ENCODE measurements around the gene NTSR2.

Gene NTSR2, protein sequence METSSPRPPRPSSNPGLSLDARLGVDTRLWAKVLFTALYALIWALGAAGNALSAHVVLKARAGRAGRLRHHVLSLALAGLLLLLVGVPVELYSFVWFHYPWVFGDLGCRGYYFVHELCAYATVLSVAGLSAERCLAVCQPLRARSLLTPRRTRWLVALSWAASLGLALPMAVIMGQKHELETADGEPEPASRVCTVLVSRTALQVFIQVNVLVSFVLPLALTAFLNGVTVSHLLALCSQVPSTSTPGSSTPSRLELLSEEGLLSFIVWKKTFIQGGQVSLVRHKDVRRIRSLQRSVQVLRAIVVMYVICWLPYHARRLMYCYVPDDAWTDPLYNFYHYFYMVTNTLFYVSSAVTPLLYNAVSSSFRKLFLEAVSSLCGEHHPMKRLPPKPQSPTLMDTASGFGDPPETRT

DNA sequence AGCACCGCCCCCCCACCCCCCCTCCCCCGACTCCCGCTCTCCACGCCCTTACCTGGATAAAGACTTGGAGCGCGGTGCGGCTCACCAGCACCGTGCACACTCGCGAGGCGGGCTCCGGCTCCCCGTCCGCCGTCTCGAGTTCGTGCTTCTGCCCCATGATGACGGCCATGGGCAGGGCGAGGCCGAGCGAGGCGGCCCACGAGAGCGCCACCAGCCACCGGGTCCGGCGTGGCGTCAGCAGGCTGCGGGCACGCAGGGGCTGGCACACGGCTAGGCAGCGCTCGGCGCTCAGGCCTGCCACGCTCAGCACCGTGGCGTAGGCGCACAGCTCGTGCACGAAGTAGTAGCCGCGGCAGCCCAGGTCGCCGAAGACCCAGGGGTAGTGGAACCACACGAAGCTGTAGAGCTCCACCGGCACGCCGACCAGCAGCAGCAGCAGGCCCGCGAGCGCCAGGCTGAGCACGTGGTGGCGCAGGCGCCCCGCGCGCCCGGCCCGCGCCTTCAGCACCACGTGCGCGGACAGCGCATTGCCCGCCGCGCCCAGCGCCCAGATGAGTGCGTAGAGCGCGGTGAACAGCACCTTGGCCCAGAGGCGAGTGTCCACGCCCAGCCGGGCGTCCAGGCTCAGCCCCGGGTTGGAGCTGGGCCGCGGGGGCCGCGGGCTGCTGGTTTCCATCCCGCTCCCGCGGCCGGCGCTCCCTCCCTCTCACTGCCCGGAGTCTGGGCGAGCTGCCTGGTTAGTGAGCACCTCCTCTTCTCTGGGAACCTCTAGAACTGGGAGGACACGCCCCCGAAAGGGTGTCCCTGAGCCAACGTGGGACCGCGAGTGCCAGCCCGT, at the start of gene NTSR2:
Gene NTSR2 (minus strand): TSS at position 742 of the 838 bp plus-strand sequence. CDS start 66 bp downstream, at position 676.
- DNase-seq = peak in 1 of 2 donors; percentile 15

DNA sequence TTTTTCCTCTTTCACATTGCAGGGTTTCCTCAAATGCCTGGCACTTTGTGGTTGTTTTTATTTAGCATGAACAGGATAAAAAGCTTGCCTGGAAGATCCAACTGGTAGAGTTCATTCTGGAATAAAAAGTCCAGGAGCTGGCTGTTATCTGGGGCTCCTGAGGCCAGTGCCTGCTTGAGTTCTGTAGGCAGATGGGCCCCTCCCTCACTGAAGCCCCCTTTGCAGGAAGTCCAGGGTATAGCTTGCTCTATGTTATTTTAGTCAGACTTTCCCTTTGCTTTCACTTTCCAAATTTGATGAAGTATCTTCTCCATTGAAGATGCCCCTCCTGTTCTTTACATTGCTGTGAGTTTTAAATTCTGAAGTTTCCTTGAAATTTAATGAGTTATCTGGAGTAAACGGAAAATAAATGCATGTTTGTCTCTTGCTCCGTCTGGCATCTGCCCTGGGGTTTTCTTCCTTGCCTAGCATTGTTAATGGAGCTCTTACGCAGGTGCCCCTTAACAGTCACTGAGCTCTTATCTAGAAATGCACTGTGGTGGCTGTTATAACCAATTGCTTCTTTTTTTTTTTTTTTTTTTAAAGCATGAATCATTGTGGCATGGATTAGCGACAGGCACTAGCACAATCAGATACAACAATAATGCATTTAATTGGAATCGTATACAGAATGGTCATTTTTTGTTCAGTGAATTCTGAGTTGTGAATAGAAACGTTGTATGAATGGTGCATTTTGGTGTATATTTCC, 49.4 kb upstream of the NTSR2 start:
- DNase-seq = no peak

DNA sequence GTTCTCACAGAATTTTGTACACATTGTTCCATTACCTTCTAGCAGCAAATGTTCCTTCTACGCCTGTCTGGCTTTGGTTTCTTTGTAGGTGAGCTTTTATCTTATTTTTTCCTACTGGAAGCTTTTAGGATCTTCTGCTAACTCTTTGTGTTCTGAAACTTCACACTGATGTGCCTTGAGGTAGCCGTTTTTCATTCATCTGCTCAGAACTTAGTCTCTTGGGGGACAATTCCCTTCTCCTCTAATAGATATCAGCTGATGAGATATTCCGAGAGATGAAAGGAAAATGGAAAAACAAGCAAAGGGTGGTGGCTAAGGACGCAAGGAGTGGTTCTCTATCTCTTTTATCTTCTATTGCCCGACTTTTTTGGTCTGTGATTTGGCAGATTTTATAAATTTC, 48.6 kb upstream of the NTSR2 start:
- no peak for DNase-seq

DNA sequence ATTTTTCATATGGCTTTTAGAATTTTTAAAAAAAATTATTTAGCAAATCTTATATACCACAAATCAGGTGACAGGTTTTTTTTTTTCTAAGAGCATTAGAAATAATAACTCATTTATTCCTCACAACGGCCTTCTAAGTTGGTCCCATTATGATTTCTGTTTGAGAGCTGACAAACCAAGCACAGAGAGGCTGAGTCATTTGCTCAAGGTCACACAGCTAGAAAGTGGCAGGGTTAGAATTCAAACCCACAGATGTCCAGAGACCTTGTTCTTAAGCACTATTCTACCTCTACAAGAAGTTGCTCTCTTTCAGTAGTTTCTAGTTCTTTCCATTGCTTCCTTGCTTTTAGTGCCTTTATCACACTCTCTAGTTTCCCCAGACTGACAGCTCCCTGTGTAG, 47.6 kb upstream of the NTSR2 start:
- no peak for DNase-seq

DNA sequence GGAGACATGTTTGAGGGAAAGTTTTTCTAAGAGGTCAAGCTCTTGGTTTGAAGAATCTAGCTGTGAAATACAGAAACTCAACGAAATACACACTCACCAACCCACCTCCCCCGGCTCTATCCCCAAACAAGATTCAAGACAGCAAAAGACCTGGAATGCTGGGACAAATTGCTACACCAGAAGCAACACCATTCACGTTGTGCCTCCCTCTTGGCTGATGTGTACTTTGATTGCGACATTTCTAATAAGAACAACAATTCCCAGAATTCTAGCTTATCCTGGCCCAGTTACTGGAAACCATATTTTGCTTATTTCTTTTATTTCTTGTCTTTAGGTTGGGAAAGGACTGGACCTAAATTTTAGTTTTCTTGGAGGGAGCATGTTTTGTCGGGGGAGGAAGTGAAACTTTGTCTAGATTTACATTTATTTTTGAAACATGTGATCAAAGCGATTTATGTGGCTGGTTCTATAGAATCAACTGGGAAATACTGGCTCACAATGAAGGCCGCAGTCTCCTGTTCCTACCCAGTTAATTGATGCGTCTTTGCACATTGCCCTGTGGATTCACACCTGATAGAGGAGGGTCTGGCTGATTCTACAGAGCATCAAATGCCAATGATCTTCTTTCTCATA, 46.8 kb upstream of the NTSR2 start:
- DNase-seq = no peak

DNA sequence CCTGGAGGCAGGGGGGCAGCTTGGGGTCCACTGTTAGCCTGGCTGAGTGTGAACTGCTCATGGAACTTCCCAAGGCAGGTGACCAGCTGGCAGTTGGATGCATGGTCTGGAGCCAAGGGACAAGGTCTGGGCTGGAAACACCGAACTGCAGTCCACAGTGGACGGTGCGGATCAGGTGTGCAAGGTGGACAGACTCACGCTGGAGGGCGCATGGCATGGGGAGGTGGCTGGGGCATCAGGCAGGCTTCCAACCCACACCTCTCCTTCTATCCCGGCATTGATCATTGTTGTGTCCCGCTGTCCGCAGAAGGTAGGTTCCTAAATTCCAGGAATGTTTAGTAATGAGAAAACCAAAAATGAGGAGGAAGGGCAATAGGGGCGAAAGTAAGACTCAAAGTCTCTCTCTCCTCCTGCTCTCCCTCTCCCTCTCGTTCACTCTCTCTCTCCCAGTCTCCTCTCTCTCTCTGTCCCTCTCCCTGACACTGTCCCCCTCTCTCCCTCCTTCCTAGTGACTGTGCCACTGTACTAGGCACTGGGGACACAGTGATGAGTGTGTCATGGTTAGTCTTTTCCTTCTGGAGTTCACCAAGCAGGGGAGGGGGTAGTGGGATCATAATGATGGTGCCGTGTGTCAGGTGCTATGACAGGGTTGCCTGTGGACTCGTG, 46.1 kb upstream of the NTSR2 start:
- no peak for DNase-seq

DNA sequence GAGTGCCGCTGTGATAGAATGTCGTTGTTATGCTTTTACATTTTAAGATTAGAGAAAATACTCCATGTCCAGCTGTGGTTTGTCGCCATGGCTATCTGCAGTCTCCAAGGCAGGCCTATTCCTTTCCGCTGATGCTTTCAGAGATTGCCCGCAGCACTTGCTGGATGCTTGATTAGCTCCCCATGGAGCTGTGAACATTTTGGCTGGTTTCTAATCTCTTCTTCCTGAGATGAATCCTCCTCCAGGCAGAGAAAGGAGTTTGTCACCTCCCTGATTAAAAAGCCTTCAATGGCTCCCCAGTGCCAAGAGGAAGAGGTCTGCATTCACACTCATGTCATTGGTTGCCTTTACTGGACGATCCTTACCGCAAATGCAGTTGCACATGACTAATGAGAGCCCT, 43.8 kb upstream of the NTSR2 start:
- no peak for DNase-seq

DNA sequence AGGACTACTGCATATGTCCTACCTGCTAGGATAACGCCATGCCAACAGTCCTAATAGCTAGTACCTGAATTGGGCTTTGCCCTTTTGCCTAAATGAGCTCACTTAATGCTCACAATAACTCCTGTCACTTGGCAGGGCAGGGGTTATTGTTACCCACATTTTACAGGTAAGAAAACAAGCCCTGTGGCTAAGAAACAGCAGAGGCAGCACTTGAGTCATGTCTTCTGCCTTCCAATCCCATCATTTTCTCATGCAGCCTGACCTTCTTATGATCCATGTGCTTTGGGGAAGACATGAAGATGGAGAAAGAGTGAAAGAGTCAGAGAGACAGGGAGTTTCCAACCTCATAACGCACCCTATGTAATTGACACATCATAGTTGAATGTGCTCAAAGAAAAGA, 42.9 kb upstream of the NTSR2 start:
- DNase-seq = no peak

DNA sequence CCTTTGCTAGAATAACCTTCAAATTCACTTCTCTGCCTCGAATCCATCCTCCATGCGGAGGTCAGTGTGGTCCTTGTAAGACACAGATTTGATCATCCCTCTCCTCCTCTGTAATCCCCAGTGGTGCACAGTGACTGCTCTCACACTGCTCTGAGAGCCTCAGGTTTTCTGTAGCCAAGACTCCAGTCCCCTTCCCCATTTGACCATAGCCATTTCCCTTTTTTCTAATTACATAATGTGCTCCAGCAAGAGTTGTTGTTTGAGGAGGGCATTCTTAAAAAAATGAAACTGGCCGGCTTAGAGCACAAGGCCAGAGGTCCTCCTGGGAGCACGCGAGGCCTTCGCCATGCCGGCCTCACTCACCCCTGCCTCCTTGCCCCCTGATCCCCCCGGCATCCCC, 41.8 kb upstream of the NTSR2 start:
- no peak for DNase-seq

DNA sequence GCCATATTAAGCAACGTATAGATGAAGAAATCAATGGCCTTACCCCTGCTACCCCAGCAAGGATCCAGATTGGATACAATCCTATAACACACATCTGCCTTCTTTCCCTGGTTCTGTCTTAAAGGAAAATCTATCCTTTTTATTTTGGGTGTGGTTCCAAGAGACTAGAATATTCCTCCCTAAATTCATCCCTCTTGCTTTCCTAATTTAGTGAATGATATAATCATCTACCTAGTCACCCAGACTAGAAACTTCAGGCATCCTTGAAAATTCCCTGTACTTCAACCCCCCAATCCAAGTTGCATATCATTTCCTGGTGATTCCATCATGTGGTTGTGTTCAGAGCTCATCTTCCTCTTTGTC, 41.3 kb upstream of the NTSR2 start:
- no peak for DNase-seq

DNA sequence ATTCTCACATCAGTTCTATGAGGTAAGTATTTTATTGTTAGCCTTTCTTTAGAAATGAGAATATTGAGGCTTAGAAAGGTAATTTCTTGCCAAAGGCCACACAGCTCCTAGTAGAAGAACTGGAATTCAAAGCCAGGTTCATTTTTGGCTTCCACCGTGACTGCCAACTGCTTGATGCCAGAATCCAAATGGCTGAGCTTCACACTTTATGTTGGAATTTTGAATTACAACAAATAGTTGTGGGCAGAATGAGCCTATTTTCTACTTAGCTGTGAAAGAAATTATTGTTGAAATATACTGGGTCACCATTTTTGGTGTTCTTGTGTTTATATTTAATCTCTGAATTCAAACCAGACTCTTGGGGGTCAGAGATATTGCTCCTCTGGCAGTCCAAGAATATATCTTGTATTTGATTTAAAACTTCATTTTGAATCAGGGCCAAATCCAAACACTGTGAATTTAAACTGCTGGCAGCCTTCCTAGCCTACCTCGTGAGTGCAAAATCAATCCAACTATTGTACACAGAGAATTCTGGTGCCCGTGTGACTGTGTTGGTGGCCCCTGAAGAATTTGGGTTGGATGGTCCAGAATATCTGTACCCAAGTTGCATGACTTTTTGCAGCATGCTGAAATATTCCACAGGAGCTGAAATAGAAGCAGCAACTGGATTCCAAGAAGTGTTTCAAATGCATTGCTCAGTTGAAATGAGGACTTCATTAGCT, 40.8 kb upstream of the NTSR2 start:
- DNase-seq = no peak

DNA sequence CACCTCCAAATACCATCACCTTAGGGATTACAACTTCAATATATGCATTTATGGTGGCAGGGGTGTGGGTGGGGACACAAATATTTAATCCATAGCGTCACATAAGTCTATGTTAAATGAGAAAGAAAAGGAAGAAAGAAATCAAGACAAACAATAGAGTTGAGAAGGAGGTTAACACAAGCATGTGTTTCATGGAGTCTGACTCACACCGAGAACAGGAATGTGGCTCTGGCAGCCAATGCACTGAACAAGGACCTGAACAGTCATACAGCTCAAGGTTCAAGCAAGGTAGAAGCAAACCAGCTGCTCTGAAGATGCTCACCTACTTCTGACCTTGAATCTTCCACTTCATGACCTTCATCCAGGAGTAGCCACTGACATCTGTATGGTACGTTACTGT, 40.2 kb upstream of the NTSR2 start:
- no peak for DNase-seq

DNA sequence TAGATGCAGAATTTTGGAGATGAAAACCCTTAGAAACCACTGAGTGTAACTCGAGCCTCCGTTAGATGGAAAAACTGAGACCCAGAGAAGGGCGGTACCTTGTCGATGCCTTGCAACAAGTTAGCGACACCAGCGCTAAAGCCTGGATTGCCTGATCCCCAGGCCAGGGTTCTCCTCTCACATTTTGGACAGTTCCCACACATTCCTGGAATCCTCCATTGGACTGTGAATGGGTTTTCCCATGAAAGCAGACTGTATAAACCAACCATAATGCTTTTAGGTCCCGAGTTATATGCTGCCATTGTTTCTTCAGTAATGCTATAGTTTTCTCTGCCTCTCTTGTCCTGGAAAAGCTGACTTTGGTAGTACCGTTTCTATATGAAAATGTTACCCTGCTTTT, 39.3 kb upstream of the NTSR2 start:
- no peak for DNase-seq

DNA sequence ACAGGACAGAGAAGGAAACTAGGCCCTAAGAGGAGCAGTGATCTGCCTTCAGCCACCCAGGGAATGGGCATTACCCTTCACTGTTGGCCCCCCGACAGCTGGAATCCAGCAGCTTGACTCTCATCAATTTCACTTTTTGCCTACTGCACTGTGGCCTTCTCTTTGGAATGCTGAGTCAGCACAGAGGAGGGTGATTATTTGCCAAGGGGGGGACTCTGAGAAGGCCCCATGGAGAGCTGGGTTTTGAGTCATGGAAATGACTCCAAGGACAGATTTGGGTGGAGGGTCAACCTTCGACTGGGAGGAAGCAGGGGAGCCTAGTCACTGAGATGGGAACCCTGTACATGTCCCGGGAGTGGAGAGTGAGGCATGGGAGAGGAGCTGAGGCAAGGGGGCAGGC, 38.1 kb upstream of the NTSR2 start:
- DNase-seq = no peak

DNA sequence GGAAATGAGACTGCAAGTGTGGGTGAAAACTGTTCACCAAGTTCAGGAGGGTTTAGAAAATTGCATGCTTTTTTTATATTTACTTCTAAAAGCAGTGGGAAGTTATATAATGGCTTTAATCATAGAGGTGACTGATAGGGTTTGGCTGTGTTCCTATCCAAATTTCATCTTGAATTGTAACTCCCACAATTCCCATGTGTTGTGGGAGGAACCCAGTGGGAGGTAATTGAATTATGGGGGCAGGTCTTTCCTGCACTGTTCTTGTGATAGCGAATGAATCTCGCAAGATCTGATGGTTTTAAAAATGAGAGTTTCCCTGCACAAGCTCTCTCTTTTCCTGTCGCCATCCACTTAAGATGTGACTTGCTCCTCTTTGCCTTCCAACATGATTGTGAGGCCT, 35.7 kb upstream of the NTSR2 start:
- no peak for DNase-seq

DNA sequence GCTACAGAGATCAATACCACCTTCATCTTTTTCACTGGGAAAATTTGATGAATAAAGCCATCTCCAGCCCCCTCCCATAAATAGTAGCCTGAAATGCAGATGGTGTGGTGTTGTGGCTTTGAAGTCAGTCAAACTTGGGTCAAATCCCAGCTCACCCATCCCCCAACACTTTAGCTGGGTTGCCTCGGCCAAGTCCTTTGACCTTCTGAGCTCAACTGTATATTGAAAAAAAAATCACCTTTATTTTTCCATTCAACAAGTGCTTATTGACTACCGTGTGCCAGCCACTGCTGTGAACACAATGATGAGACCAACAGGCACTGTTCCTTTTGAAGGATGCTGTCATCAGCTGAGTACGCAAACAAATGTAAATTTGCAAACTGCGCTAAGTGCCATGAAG, 35.1 kb upstream of the NTSR2 start:
- DNase-seq = no peak

DNA sequence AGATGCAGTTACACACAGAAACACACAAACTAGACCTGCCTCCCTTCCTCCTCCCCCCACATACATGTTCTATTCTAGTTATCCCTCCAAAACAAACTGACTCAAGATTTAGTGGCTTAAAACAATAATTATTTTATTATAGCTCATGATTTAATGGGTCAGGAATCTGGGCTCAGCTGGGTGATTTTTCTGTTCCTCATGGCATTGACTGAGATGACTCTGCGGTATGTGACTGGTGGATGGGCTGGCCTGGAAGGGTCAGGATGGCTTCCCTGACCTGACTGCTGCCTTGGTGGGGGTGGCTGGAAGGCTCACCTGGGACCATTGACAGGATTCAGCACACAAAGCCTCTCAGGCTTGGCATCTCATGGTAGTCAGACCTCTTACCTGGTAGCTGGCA, 33.7 kb upstream of the NTSR2 start:
- DNase-seq = no peak

DNA sequence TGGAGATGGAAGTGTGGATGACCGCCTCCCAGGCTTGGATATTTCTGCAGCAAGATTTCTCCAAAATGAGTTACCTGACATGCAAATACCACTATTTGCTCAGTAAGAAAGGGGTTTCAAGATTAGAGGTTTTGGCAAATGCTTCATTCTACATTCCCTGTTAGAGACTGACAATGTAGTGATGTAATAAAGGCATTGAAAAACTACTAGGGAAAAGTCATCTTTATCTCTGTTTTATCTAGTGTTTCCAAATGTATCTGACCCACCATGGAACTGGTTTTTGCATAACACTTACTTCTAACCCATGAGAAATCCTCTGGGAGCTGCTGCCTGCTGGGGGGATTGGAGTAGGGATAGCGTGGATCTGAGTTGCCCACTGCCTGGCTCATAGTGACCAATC, 33.0 kb upstream of the NTSR2 start:
- DNase-seq = no peak

DNA sequence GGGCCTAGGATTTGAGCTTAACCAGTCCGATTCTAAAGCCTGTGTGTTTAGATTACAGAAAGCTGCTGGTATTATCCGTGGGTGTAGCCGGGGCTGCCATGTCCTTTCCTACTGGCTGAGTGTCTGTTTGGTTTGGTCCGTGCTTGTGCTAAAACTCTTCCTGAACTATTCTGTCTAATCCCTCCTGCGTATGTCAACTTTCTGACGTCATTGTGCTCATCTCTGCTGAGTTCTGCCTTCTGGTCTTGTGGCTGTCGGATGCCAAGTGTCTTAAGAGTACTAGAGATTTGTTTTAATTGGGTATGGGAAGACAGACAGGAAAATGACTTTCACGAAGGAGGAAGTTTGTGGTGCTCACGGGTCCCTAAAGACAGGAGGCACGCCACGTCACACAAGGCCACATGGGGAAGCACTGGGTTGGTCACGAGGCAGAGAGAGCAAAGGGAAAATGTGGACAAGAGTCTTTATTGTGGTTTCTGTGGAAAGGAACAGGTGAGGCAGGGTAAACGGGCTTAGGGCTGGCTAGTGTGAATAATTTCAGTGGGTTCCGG, 31.8 kb upstream of the NTSR2 start:
- DNase-seq = peak; percentile 29 to 75

DNA sequence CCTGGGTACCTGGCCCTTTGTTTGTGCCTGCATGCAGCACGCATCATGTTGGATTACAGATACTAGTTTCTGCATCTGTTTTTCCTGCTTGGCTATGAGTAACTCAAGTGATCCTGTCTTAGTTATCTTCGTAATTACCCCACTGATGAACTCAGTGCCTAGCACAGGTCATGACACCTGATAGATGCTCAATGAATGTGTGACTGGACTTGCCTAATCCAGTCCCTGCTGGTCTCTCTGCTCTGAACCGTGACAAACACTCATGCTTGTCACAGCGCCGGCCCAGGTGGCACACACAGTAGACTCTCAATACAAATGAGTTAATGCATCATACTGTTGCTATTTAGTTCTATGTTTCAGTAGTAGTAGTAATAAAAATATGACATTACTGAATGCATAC, 31.2 kb upstream of the NTSR2 start:
- no peak for DNase-seq

Data from CD4-positive, alpha-beta T cell treated with Interleukin-1 beta for 1 hour (primary cell).